DOHH2 (cell line): ENCODE measurements around the gene ATAT1.

Source experiments
- EZH2phosphoT487 ChIP-seq: fragments of 200-600 bp; sonication (generic); IDR thresholded peaks from 2 replicates; pipeline ENCODE4 v1.6.1; 2017; ENCODE audit warnings: borderline replicate concordance, mild to moderate bottlenecking, antibody characterized with exemption, low read length, moderate library complexity, mixed read lengths
- TF ChIP-seq, protein P1 (sequence below): fragments of 200-600 bp; sonication (generic); IDR thresholded peaks from one replicate; pipeline ENCODE4 v1.5.1; 2014; ENCODE audit warnings: antibody characterized with exemption, mild to moderate bottlenecking, low read depth, low read length; ENCODE audit not compliant: poor library complexity, severe bottlenecking

DNA sequence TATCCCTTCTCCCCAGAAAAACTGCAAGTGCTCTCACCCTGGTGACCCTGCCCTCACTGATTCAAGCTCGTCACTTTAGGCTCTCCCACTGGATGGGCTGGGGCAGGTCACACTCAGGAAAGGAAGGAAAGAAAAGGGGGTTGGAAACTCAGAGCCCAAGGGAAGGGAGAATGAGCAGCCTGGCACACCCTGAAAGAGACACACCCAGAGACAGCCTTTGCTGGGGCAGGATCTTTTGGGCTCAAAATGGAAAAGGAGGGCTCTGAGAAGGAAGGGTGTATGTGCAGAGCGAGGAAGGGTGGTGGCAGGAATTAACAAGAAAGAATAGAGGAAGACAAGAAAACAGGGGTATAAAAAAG lies 57.3 kb downstream of the ATAT1 start:
- TF ChIP-seq, protein P1, sequence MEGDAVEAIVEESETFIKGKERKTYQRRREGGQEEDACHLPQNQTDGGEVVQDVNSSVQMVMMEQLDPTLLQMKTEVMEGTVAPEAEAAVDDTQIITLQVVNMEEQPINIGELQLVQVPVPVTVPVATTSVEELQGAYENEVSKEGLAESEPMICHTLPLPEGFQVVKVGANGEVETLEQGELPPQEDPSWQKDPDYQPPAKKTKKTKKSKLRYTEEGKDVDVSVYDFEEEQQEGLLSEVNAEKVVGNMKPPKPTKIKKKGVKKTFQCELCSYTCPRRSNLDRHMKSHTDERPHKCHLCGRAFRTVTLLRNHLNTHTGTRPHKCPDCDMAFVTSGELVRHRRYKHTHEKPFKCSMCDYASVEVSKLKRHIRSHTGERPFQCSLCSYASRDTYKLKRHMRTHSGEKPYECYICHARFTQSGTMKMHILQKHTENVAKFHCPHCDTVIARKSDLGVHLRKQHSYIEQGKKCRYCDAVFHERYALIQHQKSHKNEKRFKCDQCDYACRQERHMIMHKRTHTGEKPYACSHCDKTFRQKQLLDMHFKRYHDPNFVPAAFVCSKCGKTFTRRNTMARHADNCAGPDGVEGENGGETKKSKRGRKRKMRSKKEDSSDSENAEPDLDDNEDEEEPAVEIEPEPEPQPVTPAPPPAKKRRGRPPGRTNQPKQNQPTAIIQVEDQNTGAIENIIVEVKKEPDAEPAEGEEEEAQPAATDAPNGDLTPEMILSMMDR = no peak
- TF ChIP-seq EZH2phosphoT487 = no peak
